GM06990 (cell line): Measurements from ENCODE around the gene VWA3B.

Source experiments
- DNase-seq: peaks from one replicate; pipeline ENCODE4 v3.0.0-alpha.2; 2011; ENCODE audit not compliant: insufficient read length; ENCODE audit errors: extremely low read depth
- H3K27me3 ChIP-seq: replicated peaks from 2 replicates; pipeline ENCODE4 v1.6.0; 2011; ENCODE audit warnings: low read length; ENCODE audit not compliant: control insufficient read depth, insufficient read depth
- H3K36me3 ChIP-seq: 2 replicates; pipeline ENCODE4 v1.5.1; 2011; ENCODE audit warnings: low read length; ENCODE audit not compliant: control insufficient read depth, insufficient read depth
- H3K4me3 ChIP-seq: replicated peaks from 2 replicates; pipeline ENCODE4 v1.5.1; 2011; ENCODE audit warnings: low read depth, mild to moderate bottlenecking, control low read depth, low read length
- CTCF ChIP-seq: IDR thresholded peaks from 2 replicates; pipeline ENCODE4 v1.5.1; 2011; ENCODE audit warnings: low read length, control low read depth, mild to moderate bottlenecking, inconsistent platforms; ENCODE audit not compliant: insufficient read depth, poor library complexity, severe bottlenecking

The VWA3B gene

GRCh38 chr2:98108110-98108509 is 21.1 kb downstream of the VWA3B start:
- no peak for TF ChIP-seq CTCF
- H3K36me3 ChIP-seq = no peaks in the 10 kb centered on the region
- H3K4me3 ChIP-seq = no peak overlapping the region
- DNase-seq = no peak
- H3K27me3 ChIP-seq = no peaks in the 10 kb centered on the region

GRCh38 chr2:98110741-98111140 is 23.8 kb downstream of the VWA3B start:
- H3K36me3 ChIP-seq = no peaks in the 10 kb centered on the region
- H3K4me3 ChIP-seq = no peak overlapping the region
- no peak for TF ChIP-seq CTCF
- H3K27me3 ChIP-seq = no peaks in the 10 kb centered on the region
- no peak for DNase-seq

DNA sequence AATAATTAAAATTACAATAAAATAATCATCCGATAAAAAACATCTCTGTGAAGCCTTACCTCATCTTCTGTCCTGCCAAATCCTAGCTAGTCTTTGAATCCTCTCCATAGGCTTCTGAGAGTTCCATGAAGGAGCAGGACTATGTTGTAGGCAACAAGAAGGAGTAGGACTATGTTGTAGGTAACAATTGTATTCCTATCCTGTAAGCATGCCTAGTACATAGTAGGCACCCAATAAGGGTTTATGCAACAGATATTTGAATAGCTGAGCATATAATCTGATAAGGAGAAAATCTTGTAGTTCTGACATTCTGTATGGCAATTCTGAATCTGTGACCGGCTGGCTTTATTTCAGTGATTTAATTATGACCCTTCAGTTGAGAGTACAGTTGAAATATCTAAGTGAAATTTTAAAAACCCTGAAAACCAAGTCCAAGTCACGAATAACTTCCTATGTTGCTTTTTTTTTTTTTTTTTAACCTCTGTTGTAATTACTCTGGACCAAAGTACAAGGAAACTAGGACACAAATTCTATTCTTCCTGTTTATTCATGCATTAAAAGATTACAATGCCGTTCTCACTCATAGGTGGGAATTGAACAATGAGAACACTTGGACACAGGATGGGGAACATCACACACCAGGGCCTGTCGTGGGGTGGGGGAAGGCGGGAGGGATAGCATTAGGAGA is 27.8 kb downstream of the VWA3B start:
- TF ChIP-seq CTCF = no peak
- no peak for DNase-seq
- Histone ChIP-seq H3K4me3 (no peak overlapping the region), H3K36me3 (no peaks in the 10 kb centered on the region), H3K27me3 (no peaks in the 10 kb centered on the region; the same call in 1 of the 2 replicates)

- no peak for TF ChIP-seq CTCF
- Histone ChIP-seq H3K27me3 (no peaks in the 10 kb centered on the region; the same call in 1 of the 2 replicates), H3K36me3 (no peaks in the 10 kb centered on the region), H3K4me3 (no peak overlapping the region)
- no peak for DNase-seq
Observed at GRCh38 chr2:98118161-98118560, 31.2 kb downstream of the VWA3B start.

- TF ChIP-seq CTCF = no peak
- no peaks in the 10 kb centered on the region; the same call in 1 of the 2 replicates for H3K27me3 ChIP-seq
- H3K36me3 ChIP-seq = no peaks in the 10 kb centered on the region
- DNase-seq = no peak
- H3K4me3 ChIP-seq = no peak overlapping the region
Observed at GRCh38 chr2:98118852-98119251, 31.9 kb downstream of the VWA3B start.

- DNase-seq = no peak
- no peak for TF ChIP-seq CTCF
- Histone ChIP-seq H3K27me3 (no peaks in the 10 kb centered on the region; the same call in 1 of the 2 replicates), H3K4me3 (no peak overlapping the region), H3K36me3 (no peaks in the 10 kb centered on the region)
Observed at GRCh38 chr2:98121149-98121548, 34.2 kb downstream of the VWA3B start.
